ENCODE data around the gene SVBP. TPM values are rescaled to one million over a fixed set of nuclear protein-coding genes. Genes with fewer than 3 reads are reported as not detected.
A peak's percentile ranks its signal among the peaks of the same experiment; 100 is the strongest.

Gene SVBP
- total RNA-seq, 1 experiment from 2014 or later: 19.7 TPM

- DNase-seq (ENCODE audit: low read depth): peak; percentile 84
These were observed 51.1 kb downstream of the SVBP start for GRCh38 chr1:42765832-42766740.

- DNase-seq (ENCODE audit: low read depth): no peak
These were observed 51.9 kb downstream of the SVBP start for GRCh38 chr1:42765269-42765668.

- no peak for DNase-seq (ENCODE audit: low read depth)
These were observed 54.9 kb downstream of the SVBP start for GRCh38 chr1:42762269-42762668.

- no peak for DNase-seq (ENCODE audit: low read depth)
These were observed 55.6 kb downstream of the SVBP start for GRCh38 chr1:42761567-42761966.

- DNase-seq (ENCODE audit: low read depth): no peak
These were observed 58.1 kb downstream of the SVBP start for GRCh38 chr1:42759114-42759513.

GRCh38 chr1:42758641-42759040 lies 58.6 kb downstream of the SVBP start:
- DNase-seq (ENCODE audit: low read depth): no peak

- no peak for DNase-seq (ENCODE audit: low read depth)
These were observed 59.3 kb downstream of the SVBP start for GRCh38 chr1:42757892-42758275.

Other genes starting within 250 kb of the SVBP start
- 47.6 and 57.6 TPM in 2 replicates for gene PPIH, start 159.0 kb downstream of the SVBP start, total RNA-seq (2014; rRNA removed)
- 1,026 and 1,116 TPM in 2 replicates for gene YBX1, start 135.0 kb downstream of the SVBP start, total RNA-seq (2014; rRNA removed)
- gene CLDN19, start 77.2 kb downstream of the SVBP start, total RNA-seq (2014; rRNA removed): not detected in 2 replicates
- gene P3H1, start 50.4 kb downstream of the SVBP start, total RNA-seq (2014; rRNA removed): 76.3 and 90.9 TPM in 2 replicates
- gene C1orf50, start 50.1 kb downstream of the SVBP start, total RNA-seq (2014; rRNA removed): 4.2 and 7.6 TPM in 2 replicates
- gene TMEM269, start 32.4 kb downstream of the SVBP start, total RNA-seq (2014; rRNA removed): 0.06 TPM in 1 of 2 replicates, not detected in the other
- gene ERMAP, start 275 bp downstream of the SVBP start, total RNA-seq (2014; rRNA removed): 8.8 and 10.2 TPM in 2 replicates
- gene ZNF691, start 29.2 kb upstream of the SVBP start, total RNA-seq (2014; rRNA removed): 7.9 and 11.0 TPM in 2 replicates
- 244 and 317 TPM in 2 replicates for gene SLC2A1, start 141.5 kb upstream of the SVBP start, total RNA-seq (2014; rRNA removed)